ENCODE measurements around the gene LDHA.

LDHA gene

DNA sequence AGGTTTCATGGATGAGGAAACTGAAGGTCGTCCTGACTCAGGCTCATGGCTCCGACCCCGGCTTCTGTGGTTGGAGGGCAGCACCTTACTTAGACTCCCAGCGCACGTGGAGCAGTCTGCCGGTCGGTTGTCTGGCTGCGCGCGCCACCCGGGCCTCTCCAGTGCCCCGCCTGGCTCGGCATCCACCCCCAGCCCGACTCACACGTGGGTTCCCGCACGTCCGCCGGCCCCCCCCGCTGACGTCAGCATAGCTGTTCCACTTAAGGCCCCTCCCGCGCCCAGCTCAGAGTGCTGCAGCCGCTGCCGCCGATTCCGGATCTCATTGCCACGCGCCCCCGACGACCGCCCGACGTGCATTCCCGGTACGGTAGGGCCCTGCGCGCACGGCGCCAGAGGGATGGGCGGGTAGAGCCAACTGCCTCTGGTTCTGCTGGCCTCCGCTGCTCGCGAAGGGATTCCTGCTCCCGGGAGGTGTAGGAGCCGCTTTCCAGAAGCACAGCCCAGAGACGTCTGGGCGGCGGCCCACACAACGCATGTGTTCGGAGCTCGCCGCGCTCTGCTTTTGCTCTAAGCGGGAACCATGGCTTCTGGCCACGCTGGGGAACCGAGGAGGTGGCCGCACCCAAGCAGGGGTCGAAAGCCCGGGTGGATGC, at the start of gene LDHA:
Gene LDHA (plus strand): TSS at position 289 of the 653 bp plus-strand sequence. CDS start 2,280 bp downstream, outside the sequence.
- DNase-seq (ENCODE audit: low read depth): peak; percentile 83
- peak within 1 kb of the TSS; percentile 96 for H3K4me3 ChIP-seq (ENCODE audit: low read depth, low read length)
- in situ Hi-C loops (cut with HindIII; ENCODE audit: low sequenced_read_pairs): no loop called here
- TF ChIP-seq, protein P1, sequence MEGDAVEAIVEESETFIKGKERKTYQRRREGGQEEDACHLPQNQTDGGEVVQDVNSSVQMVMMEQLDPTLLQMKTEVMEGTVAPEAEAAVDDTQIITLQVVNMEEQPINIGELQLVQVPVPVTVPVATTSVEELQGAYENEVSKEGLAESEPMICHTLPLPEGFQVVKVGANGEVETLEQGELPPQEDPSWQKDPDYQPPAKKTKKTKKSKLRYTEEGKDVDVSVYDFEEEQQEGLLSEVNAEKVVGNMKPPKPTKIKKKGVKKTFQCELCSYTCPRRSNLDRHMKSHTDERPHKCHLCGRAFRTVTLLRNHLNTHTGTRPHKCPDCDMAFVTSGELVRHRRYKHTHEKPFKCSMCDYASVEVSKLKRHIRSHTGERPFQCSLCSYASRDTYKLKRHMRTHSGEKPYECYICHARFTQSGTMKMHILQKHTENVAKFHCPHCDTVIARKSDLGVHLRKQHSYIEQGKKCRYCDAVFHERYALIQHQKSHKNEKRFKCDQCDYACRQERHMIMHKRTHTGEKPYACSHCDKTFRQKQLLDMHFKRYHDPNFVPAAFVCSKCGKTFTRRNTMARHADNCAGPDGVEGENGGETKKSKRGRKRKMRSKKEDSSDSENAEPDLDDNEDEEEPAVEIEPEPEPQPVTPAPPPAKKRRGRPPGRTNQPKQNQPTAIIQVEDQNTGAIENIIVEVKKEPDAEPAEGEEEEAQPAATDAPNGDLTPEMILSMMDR (IDR thresholded peaks at IDR 0.05; ENCODE audit: low read depth, low read length, missing control alignments): no peak

DNA sequence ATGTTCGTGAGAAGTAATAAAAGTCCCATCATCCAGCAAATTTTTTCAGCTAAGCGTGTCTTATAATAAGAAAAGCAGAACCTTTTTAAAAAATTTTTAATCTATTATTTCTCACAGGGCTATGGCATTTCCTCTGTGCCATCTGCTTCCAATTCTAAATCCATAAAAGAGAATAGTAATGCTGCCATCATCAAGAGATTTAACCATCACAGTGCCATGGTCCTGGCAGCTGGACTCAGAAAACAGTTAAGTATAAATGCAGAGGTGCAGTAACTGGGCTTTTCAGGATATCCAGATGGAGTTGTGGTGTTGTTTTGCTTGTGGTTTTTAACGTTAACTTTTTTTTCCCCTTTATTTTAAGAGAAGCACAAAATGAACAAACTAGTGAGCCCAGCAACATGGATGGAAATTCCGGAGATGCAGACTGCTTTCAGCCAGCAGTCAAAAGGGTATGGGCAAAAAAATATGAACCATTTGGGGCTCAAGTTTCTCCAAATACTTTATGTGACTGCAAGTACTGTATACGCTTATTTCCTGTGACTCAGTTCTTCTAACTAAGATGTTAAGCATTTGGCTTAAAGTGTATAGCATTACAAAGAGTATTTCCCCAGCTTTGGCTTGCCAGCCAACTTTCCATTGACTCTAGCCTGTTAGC, 46.8 kb upstream of the LDHA start:
- TF ChIP-seq, protein P1 (IDR thresholded peaks at IDR 0.05; ENCODE audit: low read depth, low read length, missing control alignments): no peak
- in situ Hi-C loops (cut with HindIII; ENCODE audit: low sequenced_read_pairs): no loop called here
- H3K4me3 ChIP-seq (ENCODE audit: low read depth, low read length): no peak overlapping the region
- DNase-seq (ENCODE audit: low read depth): no peak

DNA sequence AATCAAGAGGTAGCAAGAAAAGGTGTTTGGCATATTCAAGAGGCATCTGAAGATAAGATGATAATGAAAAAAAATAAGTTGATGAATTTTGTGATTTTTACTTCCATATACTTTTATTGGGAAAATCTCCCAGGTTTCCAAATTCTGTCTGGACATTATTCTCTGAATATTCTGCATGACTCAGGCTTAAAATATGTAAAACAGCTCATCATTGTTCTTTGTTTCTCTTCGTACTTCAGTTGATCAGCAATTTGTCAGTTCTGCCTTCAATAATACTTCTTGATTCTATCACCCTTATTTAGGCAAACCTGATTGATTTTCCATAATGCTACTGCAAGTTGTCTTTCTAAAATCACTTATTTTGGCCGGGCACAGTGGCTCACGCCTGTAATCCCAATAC, 41.8 kb upstream of the LDHA start:
- TF ChIP-seq, protein P1 (IDR thresholded peaks at IDR 0.05; ENCODE audit: low read depth, low read length, missing control alignments): no peak
- H3K4me3 ChIP-seq (ENCODE audit: low read depth, low read length): no peak overlapping the region
- no peak for DNase-seq (ENCODE audit: low read depth)
- in situ Hi-C loops (cut with HindIII; ENCODE audit: low sequenced_read_pairs): no loop called here

DNA sequence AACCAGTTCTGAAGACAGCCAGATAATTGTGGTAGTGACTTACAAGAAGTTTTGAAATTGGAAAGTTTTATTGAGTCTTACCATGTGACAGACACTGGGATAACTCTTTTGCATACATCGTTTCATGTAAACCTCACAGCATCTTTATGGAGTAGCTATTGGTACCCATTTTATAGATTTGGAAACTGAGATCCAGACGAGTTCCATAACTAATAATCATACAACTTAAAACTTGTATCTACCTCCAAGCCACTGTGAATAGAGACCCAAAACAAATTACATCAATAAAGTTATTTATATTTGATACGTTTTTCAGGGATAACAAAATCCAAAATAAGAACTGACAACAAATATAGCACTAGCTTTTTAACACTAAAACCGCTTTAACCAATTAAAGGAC, 35.7 kb upstream of the LDHA start:
- no peak for DNase-seq (ENCODE audit: low read depth)
- in situ Hi-C loops (cut with HindIII; ENCODE audit: low sequenced_read_pairs): no loop called here
- no peak overlapping the region for H3K4me3 ChIP-seq (ENCODE audit: low read depth, low read length)
- TF ChIP-seq, protein P1 (IDR thresholded peaks at IDR 0.05; ENCODE audit: low read depth, low read length, missing control alignments): no peak

DNA sequence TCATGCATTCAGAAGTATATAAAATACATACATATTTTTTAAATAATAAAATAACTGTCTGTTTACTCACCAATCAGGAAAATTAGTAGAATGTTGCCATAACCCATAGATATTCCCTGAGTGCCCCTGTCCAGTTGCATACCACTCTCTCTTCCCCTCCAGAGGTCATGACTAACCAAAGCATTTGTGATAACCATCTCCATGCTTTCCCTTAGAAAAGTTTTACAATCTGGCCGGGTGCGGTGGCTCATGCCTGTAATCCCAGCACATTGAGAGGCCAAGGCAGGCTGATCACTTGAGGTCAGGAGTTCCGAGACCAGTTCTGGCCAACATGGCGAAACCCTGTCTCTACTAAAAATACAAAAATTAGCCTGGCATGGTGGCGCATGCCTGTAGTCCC, 33.2 kb upstream of the LDHA start:
- in situ Hi-C loops (cut with HindIII; ENCODE audit: low sequenced_read_pairs): no loop called here
- H3K4me3 ChIP-seq (ENCODE audit: low read depth, low read length): no peak overlapping the region
- DNase-seq (ENCODE audit: low read depth): no peak
- TF ChIP-seq, protein P1 (IDR thresholded peaks at IDR 0.05; ENCODE audit: low read depth, low read length, missing control alignments): no peak

DNA sequence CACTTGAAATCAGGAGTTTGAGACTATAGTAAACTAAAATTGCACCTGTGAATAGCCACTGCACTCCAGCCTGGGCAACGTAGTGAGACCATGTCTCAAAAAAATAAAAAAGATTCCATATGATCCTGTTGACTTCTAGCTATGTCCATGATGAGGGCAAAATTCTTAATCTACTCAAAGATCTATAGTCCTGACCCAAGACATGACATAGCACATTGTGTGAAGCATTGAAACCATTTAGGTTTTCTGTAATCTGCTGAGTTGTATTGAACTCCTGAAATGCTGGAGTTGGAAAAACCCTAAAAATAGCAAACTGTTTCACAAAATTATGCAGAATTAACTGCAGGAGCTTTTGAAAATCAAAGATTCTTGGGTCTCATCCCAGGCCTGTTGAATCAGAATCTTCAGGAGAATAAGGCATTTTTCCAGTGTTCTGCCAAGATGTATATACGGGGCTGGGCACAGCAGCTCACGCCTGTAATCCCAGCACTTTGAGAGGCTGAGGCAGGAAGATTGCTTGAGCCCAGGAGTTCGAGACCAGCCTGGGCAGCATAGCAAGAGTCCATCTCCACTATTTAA, 29.8 kb upstream of the LDHA start:
- in situ Hi-C loops (cut with HindIII; ENCODE audit: low sequenced_read_pairs): no loop called here
- TF ChIP-seq, protein P1 (IDR thresholded peaks at IDR 0.05; ENCODE audit: low read depth, low read length, missing control alignments): no peak
- no peak overlapping the region for H3K4me3 ChIP-seq (ENCODE audit: low read depth, low read length)
- DNase-seq (ENCODE audit: low read depth): no peak

Measured in astrocyte of the cerebellum (primary cell).